ENCODE data around the gene WDR18.

WDR18 gene, protein sequence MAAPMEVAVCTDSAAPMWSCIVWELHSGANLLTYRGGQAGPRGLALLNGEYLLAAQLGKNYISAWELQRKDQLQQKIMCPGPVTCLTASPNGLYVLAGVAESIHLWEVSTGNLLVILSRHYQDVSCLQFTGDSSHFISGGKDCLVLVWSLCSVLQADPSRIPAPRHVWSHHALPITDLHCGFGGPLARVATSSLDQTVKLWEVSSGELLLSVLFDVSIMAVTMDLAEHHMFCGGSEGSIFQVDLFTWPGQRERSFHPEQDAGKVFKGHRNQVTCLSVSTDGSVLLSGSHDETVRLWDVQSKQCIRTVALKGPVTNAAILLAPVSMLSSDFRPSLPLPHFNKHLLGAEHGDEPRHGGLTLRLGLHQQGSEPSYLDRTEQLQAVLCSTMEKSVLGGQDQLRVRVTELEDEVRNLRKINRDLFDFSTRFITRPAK

DNA sequence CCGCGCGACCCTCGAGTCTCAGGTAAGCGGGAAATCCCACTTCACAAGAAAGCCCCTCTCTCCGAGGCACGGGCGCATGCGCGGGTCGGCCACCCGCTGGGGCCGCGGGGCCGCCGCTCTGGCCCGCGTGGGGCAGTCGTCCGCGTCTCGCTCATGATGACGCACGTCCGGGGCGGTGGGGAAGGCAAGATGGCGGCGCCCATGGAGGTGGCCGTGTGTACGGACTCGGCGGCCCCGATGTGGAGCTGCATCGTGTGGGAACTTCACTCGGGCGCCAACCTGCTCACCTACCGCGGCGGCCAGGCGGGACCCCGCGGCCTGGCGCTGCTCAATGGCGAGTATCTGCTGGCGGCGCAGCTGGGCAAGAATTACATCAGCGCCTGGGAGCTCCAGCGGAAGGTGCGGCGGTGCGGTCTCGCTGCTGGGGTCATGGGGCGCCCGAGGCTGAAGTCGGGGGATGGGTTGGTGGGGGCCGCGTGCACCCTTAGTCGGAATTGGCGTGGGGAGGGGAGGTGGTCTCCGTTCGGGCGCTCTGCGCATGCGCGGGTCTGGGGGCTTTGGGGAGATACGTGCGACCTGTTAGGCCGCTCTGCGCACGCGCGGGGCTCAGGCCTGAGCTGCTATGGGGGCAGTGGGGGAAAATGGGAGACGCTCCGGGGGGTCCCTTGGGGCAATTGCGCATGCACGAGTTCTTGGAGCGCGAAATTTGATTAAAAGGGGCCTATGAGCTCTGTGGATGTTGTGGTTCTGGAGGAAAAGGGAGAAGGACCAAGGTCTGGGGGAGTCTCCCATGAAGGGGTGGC lies at the start of gene WDR18:
TSS of gene WDR18 (plus strand) at position 181 of the 803 bp plus-strand sequence. CDS start at position 190, 9 bp downstream.
- in situ Hi-C loops (cut with MboI; ENCODE audit: low sequenced_read_pairs, unreplicated experiment), result loop anchor here (10.0 kb wide), 1 partner anchor 220 kb away; no protein-coding TSS in a partner anchor
- TF ChIP-seq, protein P1, sequence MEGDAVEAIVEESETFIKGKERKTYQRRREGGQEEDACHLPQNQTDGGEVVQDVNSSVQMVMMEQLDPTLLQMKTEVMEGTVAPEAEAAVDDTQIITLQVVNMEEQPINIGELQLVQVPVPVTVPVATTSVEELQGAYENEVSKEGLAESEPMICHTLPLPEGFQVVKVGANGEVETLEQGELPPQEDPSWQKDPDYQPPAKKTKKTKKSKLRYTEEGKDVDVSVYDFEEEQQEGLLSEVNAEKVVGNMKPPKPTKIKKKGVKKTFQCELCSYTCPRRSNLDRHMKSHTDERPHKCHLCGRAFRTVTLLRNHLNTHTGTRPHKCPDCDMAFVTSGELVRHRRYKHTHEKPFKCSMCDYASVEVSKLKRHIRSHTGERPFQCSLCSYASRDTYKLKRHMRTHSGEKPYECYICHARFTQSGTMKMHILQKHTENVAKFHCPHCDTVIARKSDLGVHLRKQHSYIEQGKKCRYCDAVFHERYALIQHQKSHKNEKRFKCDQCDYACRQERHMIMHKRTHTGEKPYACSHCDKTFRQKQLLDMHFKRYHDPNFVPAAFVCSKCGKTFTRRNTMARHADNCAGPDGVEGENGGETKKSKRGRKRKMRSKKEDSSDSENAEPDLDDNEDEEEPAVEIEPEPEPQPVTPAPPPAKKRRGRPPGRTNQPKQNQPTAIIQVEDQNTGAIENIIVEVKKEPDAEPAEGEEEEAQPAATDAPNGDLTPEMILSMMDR (IDR thresholded peaks at IDR 0.05; ENCODE audit: borderline replicate concordance, control extremely low read depth, extremely low read depth, insufficient read depth, missing control alignments), result peak; percentile 5
- DNase-seq (ENCODE audit: low spot score), result peak; percentile 100

DNA sequence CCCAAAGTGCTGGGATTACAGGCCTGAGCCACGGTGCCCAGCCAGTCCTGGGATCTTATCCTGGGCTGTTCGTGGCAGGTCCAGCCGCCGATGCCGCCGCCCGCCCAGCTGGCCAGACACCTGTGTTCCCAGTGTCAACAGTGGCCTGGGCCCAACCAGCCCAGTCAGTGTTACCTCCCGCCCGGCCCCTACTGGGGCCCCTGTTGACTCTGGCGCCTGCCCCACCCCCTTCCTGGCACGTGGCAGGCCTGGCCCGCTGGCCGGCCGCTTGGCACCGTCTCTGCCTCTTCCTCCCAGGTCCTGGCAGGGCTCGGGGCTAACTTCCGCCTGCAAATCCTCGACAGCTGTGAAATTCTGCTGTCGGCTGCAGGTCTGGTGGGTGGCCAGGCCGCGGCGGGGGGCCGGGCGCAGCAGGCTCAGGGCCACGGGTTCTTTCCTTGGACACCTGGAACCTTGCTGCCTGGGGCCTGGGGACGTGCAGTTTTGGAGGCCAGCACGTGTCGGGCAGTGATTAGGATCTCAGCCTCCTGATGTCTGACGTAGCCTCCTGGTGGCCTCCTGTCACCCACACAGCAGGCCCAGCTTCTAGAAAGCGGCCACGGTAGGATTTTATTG lies 49.2 kb upstream of the WDR18 start:
- TF ChIP-seq, protein P1 (IDR thresholded peaks at IDR 0.05; ENCODE audit: borderline replicate concordance, control extremely low read depth, extremely low read depth, insufficient read depth, missing control alignments), result no peak
- in situ Hi-C loops (cut with MboI; ENCODE audit: low sequenced_read_pairs, unreplicated experiment), result no loop called here
- DNase-seq (ENCODE audit: low spot score), result no peak

DNA sequence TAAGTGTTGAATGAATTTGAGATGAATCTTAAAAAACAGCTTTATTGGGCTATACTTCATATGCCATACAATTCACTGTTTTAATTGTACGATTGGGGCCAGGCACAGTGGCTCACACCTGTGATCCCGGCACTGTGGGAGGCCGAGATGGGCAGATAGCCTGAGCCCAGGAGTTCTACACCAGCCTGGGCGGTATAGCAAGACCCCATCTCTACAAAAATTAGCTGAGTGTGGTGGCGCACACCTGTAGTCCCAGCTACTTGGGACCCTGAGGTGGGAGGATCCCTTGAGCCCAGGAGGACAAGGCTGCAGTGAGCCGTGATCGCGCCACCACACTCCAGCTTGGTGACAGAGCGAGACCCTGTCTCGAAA lies 48.0 kb upstream of the WDR18 start:
- in situ Hi-C loops (cut with MboI; ENCODE audit: low sequenced_read_pairs, unreplicated experiment), result no loop called here
- TF ChIP-seq, protein P1 (IDR thresholded peaks at IDR 0.05; ENCODE audit: borderline replicate concordance, control extremely low read depth, extremely low read depth, insufficient read depth, missing control alignments), result no peak

DNA sequence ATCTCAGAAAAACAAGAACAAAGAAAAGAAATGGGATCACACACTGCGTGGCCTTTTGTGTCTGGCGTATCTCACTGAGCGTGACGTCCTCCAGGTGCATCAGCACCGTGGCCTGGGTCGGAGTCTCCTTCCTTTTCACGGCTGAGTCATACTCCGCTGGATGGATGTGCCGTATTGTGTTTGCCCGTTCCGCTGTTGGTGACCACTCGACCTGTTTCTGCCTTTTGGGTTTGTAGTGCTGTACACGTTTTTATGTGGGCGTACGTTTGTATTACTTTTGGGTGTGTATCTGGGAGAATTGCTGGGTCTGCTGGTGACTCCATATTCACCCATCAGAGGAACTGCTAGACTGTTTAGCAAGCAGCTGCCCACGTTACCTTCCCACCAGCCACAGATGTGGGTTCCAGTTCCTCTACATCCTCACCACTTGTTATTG lies 46.9 kb upstream of the WDR18 start:
- TF ChIP-seq, protein P1 (IDR thresholded peaks at IDR 0.05; ENCODE audit: borderline replicate concordance, control extremely low read depth, extremely low read depth, insufficient read depth, missing control alignments), result no peak
- DNase-seq (ENCODE audit: low spot score), result peak; percentile 77

More for the DNA sequence above, 48.0 kb upstream of the WDR18 start:
- no peak for DNase-seq (ENCODE audit: low spot score)

DNA sequence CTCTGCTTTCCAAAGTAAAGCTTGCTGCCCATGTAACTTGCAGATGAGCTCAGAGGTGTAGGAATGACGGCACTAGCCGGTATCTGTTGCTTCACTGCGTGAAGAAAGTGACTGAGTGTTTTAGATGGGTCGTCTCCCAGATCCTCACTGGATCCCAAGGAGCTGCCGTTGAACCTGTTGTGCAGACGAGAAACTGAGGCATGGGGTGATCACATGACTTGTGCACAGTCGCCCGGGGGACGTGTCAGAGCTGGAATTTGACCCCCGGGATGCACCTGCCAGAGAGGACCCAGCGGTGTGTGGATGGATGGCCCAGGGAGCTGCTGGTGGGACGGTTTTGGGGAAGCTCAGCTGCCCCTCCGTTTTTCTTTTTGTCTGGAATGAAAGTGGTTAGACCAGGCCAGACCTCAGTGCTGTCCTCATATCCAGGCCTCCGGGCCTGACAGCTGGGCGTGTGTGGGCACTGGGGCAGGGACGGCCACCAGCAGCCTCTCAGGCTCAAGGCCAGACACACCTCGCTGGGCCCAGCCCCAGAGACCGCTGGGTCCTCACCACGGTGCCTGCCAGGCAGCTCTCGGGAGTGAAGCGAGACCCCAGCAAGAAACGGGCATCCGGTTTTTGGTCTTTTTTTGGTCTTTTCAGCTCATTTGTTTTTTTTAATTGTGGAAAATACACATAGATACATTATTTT lies 45.8 kb upstream of the WDR18 start:
- in situ Hi-C loops (cut with MboI; ENCODE audit: low sequenced_read_pairs, unreplicated experiment), result no loop called here
- no peak for DNase-seq (ENCODE audit: low spot score)
- TF ChIP-seq, protein P1 (IDR thresholded peaks at IDR 0.05; ENCODE audit: borderline replicate concordance, control extremely low read depth, extremely low read depth, insufficient read depth, missing control alignments), result no peak

More for the DNA sequence above, 46.9 kb upstream of the WDR18 start:
- in situ Hi-C loops (cut with MboI; ENCODE audit: low sequenced_read_pairs, unreplicated experiment), result no loop called here

DNA sequence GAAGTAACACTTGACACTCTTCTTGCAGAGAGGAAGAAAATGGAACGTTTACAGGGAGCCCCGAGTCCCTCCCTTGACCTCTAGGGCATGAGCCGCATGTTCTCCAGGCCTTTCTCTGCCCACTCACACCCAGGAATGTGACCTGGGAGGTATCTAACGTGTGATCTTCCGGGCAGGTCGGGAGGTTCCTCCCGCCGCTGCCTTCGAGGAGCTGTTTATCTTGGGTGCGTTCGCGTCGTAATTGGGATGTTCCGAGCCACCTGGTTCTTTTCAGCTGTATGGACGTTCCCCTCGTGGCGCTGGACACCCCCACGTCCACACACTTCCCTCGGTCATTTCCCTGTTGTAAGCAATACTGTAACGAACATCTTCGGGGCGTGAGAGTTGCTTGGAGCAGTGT lies 44.7 kb upstream of the WDR18 start:
- no peak for DNase-seq (ENCODE audit: low spot score)
- in situ Hi-C loops (cut with MboI; ENCODE audit: low sequenced_read_pairs, unreplicated experiment), result no loop called here
- TF ChIP-seq, protein P1 (IDR thresholded peaks at IDR 0.05; ENCODE audit: borderline replicate concordance, control extremely low read depth, extremely low read depth, insufficient read depth, missing control alignments), result no peak

All from GM13976 (cell line).